ENCODE results near the gene ENTPD7.

The ENTPD7 gene

DNA sequence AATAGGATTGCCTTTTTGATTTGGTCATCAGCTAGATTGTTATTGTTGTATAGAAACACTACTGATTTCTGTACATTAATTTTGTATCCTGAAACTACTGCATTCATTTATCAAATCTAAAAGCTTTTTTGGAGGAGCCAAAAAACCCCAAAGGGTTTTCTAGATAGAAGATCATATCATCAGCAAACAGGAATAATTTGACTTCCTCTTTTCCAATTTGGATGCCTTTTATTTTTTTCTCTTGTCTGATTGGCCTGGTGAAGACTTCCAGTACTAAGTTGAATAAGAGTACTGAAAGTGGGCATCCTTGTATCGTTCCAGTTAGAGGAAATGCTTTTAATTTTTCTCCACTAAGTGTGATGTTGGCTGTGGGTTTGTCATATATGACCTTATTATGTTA is 10.6 kb upstream of the ENTPD7 start:
- no peak for DNase-seq (ENCODE audit: low spot score)

DNA sequence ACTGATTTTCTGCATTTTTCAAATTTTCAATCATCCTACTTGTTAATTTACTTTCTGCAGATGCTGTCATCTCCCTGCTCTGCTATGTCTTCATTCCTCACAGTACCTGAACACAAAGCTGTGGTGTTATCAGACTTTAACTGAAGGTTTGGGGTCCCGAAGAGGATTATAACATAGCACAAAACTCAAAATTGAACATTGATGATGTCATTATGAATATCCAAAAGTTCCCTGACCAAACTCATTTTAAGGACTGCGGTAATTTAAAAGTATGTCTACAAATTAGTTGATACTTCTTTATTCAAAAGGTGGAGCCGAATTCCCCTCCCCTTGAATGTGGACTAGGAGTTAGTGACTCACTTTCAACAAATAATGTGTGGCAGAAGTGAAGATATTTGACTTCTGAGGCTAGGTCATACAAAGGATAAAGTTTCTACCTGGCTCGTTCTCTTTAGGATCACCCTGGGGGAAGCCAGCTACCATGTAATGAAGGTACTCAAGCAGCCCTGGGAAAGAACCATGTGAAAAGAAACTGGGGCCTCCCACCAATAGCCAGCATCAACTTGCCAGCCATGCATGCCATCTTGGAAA is 6.4 kb upstream of the ENTPD7 start:
- no peak for DNase-seq (ENCODE audit: low spot score)

DNA sequence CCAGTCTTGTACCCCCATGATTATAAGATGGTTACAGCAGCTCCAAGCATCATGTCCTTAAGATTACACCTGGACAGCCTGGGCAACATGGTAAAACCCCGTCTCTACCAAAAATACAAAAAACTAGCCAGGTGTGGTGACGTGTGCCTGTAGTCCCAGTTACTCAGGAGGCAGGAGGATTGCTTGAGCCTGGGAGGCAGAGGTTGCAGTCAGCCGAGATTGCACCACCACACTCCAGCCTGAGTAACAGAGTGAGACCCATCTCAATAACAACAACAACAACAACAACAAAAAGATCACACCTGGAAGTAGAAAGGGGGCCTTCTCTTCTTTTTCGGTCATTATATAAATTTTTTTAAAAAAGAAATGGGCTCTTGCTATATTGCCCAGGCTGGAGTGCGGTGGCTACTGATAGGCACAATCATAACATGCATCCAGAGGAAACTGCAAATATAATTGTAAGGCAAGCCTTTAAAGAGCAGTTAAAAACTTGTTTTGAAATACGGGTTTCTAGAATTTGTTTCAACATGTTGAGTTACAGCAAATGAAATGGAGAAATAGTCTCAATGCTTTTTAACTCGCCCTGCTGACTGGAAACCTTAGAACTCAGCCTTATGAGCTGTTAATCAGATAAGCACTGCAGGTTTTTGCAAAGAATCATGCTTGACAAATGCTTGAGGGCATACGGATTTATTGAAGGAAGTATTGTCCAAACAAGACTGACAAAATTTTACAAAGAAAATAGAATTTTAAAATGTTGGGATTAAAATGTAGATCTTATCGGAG is 4.7 kb upstream of the ENTPD7 start:
- DNase-seq (ENCODE audit: low spot score) = no peak

DNA sequence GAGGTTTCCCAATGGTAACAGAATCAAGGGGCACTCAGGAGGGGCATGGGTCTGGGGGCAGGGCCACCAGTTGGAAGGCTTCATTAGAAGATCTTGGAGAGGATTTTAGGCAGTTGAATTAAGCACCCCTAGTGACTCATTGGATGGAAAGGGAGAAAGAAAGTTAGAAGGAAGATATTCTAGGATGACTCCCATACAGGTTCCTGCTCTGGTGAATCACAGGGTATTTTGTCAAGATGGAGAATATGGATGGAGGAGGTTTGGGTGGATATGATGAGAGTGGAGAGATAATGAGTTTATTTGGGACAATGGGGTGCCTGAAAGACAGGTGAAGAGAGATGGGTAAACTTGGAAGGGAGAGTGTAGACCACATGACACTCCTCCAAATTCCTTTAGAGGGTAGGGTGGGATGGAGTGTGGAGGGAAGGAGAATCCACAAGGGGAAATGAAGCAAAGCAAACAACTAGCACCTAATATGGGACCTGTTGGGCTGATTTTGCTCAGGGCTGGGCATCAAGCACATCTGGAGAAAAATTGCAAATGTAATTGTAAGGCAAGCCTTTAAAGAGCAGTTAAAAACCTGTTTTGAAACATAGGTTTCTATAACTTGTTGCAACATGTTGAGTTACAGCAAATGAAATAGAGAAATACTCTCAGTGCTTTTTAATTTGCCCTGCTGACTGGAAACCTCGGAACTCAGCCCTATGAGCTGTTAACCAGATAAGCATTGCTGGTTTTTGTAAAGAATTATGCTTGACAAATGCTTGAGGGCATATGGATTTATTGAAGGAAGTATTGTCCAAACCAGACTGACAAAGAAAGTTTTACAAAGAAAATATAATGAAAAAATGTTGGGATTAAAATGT is 2.9 kb upstream of the ENTPD7 start:
- no peak for DNase-seq (ENCODE audit: low spot score)

DNA sequence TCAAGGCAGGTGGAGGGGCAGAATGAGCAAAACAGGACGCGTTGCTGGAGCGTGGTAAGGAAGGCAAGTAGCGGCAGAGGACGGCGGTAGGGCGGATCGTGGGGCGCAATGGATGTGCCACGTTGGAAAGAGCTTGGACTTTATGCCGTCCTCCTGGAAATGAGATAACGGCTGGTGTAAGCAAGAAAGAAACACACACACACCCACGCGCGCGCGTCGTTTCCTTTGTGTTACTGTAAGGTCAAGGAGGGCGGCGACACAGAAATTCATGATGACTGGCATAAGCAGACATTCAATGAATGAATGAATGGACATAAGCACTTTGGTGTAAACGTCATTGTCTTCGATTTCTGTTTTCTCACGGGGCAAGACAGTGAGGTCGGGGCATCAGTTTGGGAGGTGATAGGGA is 683 bp upstream of the ENTPD7 start:
- DNase-seq (ENCODE audit: low spot score) = no peak

DNA sequence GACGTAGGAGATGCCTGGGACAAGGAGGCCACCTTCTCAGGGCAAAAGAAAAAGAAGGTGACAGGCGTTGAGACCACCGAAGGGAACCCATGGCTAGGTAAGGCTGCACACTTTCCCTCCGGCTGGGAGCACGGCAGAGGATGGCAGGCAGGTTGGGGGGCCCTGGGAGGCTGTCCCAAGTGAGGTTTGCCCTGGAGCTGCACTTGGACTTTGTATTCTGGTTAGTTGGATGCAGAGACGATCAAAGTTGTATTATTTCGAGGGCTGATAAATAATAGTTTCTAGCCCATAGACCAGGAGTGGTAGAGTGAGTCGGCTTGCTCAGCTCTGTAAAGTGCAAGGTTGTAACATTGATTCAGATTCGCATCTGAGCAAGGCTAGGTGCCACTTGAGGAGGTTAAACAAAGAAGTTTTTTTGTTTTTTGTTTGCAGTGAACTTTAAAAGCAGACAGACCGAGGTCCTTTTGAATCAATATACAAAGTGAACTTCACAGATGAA is 608 bp downstream of the ENTPD7 start:
- no peak for DNase-seq (ENCODE audit: low spot score)

DNA sequence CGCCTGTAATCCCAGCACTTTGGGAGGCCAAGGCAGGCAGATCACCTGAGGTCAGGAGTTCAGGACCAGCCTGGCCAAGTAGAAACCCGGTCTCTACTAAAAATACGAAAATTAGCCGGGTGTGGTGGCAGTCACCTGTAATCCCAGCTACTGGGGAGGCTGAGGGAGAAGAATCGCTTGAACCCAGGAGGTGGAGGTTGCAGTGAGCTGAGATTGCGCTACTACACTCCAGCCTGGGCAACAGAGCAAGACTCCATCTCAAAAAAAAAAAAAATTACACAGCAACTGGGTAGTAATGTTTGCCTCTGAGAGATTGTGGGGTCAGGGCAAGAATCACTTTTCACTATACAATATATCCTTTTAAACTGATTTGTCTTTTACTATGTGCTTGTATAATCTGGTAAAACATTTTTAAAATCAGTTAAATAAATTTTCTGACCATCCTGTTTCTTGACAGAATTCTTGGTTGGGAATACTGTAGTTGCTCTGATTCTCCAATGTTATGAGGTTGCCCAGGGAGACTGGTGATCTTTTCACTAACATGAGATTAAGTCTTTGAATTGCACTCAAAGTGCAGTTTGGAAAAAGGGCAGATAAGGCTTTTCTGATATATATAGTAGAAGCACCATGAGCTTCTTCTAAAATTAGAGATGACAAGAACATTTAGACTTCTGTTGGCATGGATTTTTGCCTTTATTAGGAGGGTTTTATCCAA is 1.5 kb downstream of the ENTPD7 start:
- DNase-seq (ENCODE audit: low spot score) = no peak

DNA sequence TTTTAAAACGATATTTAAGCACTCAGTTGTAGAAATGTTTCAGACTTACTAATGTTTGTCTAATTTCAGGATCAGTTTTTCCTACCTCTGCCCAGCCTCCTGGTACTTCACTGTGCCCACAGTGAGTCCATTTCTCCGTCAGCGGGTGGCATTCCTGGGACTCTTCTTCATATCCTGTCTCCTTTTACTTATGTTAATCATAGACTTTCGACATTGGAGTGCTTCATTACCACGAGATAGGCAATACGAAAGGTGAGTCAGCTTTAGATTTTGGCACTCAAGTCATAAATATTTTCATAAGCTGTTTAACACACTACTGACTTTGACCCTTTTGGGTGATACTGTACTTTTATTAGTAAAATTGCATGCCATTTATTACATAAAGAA is 2.1 kb downstream of the ENTPD7 start:
- DNase-seq (ENCODE audit: low spot score) = no peak

DNA sequence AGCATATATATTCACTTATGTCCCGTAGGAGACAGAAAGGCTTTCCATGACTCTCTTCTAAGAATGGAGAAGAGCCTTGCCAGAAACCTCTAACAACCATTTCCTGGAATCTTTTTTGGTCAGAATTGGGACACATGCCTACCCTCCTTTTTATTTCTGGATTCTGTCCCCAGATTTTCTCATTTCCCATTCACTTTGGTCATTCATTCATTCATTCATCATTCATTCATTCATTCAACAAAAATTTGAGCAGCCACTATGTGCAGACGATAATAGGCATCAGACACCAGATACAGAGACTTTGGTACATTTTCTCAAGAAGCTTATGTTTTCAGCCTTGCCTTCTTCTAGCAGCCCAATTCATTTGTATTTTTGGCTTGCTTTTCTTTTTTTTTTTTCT is 6.0 kb downstream of the ENTPD7 start:
- no peak for DNase-seq (ENCODE audit: low spot score)

DNA sequence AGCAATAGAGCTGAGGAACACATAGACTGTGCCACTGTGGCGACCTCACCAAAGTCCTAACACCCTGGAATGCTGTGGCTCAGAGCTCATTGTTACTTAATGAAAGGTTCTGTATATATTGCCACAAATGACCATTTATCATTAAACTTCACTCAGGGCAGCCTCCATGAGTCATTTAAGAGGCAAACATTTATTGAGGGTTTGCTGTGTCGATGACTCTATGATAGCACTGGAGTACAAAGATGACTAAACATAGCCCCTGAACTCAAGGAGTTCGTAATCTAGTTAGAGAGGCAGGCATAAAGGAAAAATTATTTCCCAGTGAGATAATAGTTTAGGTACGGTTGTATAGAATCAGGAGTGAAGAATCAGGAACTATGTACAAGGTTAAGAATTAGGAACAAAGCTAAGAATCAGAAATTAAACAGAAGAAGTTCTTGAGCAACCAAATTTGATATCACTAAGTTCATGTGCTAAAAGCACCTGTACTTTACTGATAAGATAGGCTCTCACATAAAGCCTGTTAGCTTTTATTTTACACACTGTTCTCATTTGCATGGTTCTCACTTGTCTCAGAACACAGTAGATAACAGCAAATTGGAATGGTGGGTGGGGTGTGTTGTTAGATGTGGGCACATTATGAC is 7.9 kb downstream of the ENTPD7 start:
- DNase-seq (ENCODE audit: low spot score) = no peak

DNA sequence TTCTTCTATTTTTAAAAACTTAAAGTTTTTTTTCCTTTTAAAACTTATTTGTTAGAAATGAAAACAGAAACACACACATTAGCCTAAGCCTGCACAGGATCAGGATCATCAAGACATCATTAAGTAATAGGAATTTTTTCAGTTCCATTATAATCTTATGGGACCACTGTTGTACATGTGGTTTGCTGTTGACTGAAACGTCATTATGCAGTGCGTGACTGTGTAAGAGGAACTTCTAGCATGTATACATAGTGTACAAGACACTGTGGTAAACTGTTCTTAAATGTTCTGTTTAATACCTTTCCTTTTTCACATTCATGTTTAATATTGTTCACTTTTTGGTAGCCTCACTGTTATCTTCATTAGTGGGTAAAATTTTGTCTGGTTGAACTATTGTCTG is 12.1 kb downstream of the ENTPD7 start:
- no peak for DNase-seq (ENCODE audit: low spot score)

DNA sequence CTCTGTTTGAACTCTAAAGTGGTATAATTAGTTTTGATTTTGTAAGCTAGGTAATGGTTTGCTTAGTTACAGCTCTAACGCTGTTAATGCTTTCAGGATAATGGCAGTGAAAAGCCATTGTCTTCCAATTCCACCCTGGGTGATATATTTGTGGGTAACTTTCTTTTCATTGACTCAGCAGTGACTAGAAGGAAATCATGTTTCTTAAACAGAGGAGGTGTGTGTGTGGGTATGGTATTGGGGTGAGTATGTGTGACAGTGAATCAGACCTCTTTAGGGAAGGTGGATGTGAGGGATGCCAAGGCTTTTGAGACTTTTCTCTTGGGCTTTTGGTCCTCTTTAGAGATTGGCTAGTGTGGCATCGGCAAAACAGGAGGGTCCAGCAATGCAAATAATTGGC is 13.6 kb downstream of the ENTPD7 start:
- DNase-seq (ENCODE audit: low spot score) = no peak

DNA sequence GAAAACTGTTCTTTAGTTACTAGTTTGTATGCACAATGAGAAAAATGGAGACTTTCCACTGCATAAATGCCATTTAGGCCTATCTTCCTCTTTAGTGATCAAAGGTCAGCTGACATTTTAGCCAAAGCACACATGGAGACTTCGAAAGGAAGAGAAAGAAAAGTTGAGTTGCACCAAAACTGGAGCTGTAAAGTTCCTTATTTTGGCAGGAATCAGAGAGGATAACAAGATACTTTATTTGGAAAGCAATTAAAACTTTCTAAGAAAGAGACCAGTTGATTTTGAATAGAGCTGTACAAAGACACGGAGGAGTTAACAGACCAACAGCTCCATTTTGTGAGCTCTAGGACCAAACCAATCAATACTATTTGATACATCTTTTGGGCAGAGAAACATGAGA is 14.2 kb downstream of the ENTPD7 start:
- DNase-seq (ENCODE audit: low spot score) = no peak

DNA sequence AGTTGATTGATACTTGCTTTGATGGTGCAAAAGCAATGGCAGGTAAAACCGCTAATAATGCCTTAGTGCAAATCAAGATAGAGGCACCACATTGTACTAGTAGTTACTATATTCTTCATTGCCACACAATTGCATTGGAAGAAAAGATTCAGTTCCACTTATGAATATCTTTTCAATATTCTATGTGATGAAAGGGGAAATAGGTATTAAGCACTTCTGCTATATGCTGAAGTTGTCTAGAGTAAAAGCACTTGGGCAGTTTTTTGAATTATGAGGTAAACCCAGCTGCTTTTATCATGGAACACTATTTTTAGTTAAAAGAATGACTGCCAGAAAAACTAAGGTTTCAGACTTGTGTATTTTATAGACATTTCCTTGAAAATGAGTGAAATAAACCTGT is 15.5 kb downstream of the ENTPD7 start:
- DNase-seq (ENCODE audit: low spot score) = no peak

DNA sequence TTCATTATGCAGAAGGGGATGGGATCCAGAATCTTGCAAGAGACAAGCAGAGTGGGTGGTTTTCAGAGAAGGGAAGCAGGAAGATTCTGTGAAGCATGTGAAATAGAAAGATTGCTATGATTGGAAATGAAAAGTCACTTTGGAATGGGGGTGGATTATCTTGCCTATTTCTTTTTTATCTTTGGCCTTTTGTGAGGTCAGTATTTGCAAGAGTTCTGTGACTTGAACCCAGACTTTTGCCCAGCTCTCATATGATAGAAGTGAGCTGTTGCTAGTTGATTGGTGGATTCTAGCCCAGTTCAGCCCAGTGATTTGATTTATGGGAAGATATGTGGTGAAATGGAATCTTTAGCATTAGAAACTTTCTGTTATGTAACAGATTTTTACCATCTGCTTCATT is 17.1 kb downstream of the ENTPD7 start:
- no peak for DNase-seq (ENCODE audit: low spot score)

DNA sequence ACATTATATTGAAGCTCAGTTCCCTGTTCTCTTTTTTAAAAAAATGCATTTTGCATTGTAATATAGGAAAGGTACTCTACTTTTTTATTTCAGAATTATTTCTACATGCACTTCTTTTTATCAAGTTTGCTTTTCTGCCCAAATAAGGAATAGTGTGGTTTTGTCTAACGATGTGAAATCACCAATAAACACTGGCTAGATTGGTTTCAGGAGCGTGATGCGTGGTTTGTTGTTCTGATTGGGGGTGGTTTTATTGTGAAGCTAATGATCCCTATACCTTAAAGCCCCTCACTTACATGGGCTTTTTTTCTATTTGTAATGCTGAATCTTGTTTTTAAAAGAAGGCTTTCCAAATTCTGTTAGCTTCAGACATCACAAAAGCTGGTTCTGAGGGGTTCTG is 17.6 kb downstream of the ENTPD7 start:
- no peak for DNase-seq (ENCODE audit: low spot score)

DNA sequence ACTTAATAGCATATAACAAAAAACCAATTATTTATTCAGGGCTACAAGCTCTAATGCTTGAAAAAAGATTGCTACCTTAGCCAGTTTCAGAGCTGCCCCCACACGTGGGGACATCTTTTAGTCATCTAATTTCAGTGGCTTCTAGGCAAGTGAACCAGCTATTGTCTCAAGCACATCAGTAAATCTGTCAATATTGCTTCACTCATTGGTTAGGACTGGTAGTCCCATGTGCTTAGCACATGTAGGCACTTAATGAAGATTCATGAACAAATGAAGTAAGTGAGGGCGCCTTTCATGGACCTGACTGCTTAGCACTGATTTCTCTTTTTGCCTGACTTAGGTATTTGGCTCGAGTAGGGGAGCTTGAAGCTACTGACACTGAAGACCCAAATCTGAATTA is 19.6 kb downstream of the ENTPD7 start:
- DNase-seq (ENCODE audit: low spot score) = no peak

DNA sequence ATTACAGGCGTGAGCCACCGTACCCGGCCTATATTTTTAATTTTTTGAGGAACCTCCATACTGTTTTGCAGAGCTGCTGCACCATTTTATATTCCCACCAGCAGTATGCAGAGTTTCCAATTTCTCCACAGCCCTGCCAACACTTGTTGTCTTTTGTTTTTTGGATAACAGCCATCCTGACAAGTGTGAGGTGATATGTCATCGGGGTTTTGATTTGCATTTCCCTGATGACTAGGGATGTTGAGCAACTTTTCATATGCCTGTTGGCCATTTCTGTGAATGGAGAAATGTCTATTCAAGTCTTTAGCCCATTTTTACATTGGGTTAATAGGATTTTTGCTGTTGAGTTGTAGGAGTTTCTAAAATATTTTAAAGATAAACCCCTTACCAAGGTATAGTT is 22.2 kb downstream of the ENTPD7 start:
- no peak for DNase-seq (ENCODE audit: low spot score)

DNA sequence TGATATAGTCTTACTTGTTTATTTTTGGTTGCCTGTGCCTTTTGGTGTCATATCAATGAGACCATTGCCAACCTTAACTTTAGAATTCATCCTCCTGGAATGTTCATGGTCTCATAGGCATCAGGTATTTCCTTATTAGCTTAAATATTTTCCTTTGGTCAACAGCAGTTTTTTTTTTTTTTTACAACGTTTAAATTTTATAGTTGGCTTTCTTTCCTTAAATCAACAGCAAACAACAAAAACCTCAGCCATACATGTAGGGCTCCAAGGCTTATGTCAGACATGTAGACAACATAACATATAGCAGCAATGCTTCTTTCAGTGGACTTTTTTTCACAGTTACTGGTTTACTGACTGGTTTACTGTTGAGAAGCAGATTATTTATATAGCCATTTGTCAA is 22.7 kb downstream of the ENTPD7 start:
- no peak for DNase-seq (ENCODE audit: low spot score)

DNA sequence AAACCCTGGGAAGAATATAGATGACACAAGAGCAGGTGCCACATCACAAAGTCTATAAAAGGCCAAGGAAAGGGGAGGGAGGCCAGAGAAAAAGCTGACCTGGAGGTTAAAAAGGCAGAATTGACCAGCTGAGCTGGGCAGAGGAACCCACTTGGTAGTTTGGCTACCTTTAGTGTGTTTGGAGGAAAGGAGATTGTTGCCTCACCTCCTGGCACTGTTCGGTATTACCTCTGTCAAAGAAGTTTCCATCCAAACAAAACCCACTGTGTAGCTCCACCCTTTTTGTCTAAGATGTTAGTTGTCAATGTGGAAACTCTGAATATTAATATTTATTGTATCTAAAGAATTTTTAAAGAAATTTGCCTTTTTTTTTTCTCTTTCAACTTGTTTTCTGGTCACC is 23.4 kb downstream of the ENTPD7 start:
- DNase-seq (ENCODE audit: low spot score) = no peak

DNA sequence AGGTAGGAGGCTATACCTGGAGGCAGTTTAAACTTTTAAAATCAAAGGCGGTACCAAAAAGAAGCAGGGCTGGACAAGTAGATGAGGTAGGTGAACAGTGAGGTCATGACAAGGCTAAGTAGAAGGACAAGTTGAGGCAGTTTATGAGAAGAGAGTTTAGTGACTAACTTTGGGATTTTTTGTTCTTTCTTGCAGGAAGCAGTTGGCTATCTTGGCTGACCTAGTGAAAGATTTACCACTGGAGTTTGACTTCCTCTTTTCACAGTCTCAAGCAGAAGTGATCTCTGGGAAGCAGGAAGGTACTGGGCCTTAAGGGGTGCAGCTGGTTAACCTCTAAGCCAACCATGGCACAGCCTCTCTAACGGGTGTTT is 26.3 kb downstream of the ENTPD7 start:
- no peak for DNase-seq (ENCODE audit: low spot score)

DNA sequence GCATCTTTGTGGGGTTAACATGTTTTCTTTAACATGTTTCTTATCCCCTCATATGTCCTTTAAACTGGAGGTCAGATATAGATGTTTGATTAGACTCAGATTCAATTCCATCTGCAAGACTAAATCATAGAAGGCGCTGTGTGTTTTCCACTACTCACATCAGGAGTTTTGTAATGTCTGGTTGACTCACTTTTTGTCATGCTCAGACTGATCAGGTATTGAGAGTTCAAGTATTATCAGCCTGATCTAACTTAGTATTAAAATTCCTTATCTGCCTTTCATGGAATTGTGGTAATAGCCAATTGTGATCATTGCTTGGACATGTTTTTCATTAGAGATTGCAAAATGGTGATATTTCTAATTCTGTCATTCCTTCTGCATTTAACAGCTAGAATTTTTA is 30.2 kb downstream of the ENTPD7 start:
- no peak for DNase-seq (ENCODE audit: low spot score)
